ENCODE data around the gene MMP27.

The MMP27 gene

DNA sequence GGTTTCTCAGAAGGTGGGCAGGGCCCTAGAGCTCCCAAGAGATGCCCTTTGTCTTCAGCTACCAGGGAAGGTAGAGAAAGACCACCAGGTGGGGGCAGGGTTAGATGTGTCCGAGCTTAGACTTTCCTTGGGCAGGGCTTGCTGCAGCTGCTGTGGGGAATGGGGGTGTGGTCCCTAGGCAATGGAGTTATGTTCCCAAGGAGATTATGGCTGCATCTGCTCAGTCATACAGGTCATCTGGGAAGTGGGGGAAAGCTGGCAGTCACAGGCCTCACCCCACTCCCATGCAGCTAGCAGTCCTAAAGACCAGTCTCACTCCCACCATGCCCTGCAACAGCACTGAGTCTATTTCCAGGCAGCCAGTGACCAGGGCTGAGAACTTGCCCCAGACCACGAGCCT lies 29.5 kb downstream of the MMP27 start:
- H3K4me3 Mint-ChIP-seq, result no peak overlapping the region
- H3K4me1 Mint-ChIP-seq (ENCODE audit: low read depth in 2 of 2), result no peaks in the 10 kb centered on the region
- no peak for ATAC-seq (replicated peaks)
- peaks cover 46 to 60% of the 10 kb centered on the region in 2 donors for H3K27me3 Mint-ChIP-seq
- no peaks in the 10 kb centered on the region for H3K36me3 Mint-ChIP-seq (ENCODE audit: insufficient read depth)
- no peak overlapping the region for H3K27ac Mint-ChIP-seq
- no peaks in the 10 kb centered on the region for H3K9me3 Mint-ChIP-seq
- no peak for DNase-seq

- no peaks in the 10 kb centered on the region for H3K9me3 Mint-ChIP-seq
- peaks cover 18 to 25% of the 10 kb centered on the region in 2 donors for H3K27me3 Mint-ChIP-seq
- no peaks in the 10 kb centered on the region for H3K4me1 Mint-ChIP-seq (ENCODE audit: low read depth in 2 of 2)
- DNase-seq (no peak), ATAC-seq (replicated peaks) (no peak)
- no peak overlapping the region for H3K27ac Mint-ChIP-seq
- no peak overlapping the region for H3K4me3 Mint-ChIP-seq
- no peaks in the 10 kb centered on the region for H3K36me3 Mint-ChIP-seq (ENCODE audit: insufficient read depth)
These were observed 35.9 kb downstream of the MMP27 start for GRCh38 chr11:102669664-102670063.

GRCh38 chr11:102666331-102666957 lies 39.1 kb downstream of the MMP27 start:
- H3K4me1 Mint-ChIP-seq (ENCODE audit: low read depth in 2 of 2), result peaks cover 0 to 2% of the 10 kb centered on the region in 2 donors
- no peaks in the 10 kb centered on the region for H3K36me3 Mint-ChIP-seq (ENCODE audit: insufficient read depth)
- no peak overlapping the region for H3K27ac Mint-ChIP-seq
- DNase-seq (peak in 1 of 3 experiments; percentile 2), ATAC-seq (replicated peaks) (peak; percentile 33)
- H3K4me3 Mint-ChIP-seq, result no peak overlapping the region
- H3K27me3 Mint-ChIP-seq, result peaks cover 18 to 44% of the 10 kb centered on the region in 2 donors
- H3K9me3 Mint-ChIP-seq, result no peaks in the 10 kb centered on the region

DNA sequence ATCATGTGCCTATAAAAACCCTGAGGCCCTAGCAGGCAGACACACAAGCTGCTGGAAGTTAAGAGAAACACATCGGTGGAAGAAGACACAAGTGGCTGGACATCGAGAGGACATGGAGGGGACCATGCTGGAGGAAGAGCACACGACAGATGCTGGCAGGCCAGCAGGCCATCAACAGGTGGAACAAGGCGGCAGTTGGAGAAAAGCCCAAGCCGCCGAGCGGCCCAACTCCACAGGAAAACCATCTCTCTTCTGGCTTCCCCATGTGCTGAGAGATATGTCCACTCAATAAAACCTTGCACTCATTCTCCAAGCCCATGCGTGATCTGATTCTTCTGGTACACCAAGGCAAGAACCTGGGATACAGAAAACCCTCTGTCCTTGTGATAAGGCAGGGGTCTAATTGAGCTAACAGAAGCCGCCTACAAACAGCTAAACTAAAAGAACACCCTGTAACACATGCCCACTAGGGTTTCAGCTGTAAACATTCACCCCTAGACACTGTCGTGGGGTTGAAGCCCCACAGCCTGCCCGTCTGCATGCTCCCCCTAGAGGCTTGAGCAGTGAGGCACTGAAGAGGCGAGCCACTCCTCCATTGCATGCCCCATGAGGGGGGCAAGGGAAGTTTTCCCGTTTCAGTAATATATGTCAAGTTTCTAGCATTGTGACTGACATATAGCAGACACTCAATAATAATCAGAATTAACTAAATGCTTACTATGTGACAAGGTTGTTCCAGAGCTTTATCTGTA lies 41.4 kb downstream of the MMP27 start:
- Mint-ChIP-seq H3K4me1 (ENCODE audit: low read depth in 2 of 2) (peaks cover 0 to 2% of the 10 kb centered on the region in 2 donors), H3K9me3 (no peaks in the 10 kb centered on the region), H3K4me3 (no peak overlapping the region), H3K27ac (no peak overlapping the region), H3K36me3 (ENCODE audit: insufficient read depth) (no peaks in the 10 kb centered on the region), H3K27me3 (peaks cover 24 to 53% of the 10 kb centered on the region in 2 donors)
- DNase-seq (no peak), ATAC-seq (replicated peaks) (peak; percentile 32)

DNA sequence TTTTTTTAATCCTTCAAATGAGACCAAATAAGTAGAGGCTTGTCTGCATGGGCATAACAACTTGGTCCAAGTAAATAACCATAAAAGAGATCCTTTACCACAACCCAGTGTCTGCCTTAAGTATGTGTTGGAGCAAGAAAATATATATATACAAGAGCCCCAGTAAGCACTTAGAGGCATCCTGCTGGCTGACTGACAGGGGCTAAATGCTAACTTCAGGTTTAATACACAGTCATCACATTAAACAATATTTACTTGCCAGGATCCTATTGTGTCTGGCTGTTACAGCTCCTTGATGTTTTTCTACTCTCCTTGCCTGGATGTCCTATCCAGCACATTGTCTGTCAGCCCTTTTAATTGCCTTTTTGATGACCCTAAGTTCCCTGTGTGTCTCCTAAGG lies 43.0 kb downstream of the MMP27 start:
- no peak overlapping the region for H3K4me3 Mint-ChIP-seq
- H3K36me3 Mint-ChIP-seq (ENCODE audit: insufficient read depth), result no peaks in the 10 kb centered on the region
- peaks cover 24 to 62% of the 10 kb centered on the region in 2 donors for H3K27me3 Mint-ChIP-seq
- H3K27ac Mint-ChIP-seq, result no peak overlapping the region
- no peaks in the 10 kb centered on the region for H3K9me3 Mint-ChIP-seq
- ATAC-seq (replicated peaks) (no peak), DNase-seq (no peak)
- peaks cover 0 to 2% of the 10 kb centered on the region in 2 donors for H3K4me1 Mint-ChIP-seq (ENCODE audit: low read depth in 2 of 2)

- Mint-ChIP-seq H3K4me1 (ENCODE audit: low read depth in 2 of 2) (peaks cover 0 to 2% of the 10 kb centered on the region in 2 donors), H3K9me3 (no peaks in the 10 kb centered on the region), H3K36me3 (ENCODE audit: insufficient read depth) (peaks cover 2% of the 10 kb centered on the region), H3K27me3 (peaks cover 40 to 76% of the 10 kb centered on the region in 2 donors), H3K4me3 (no peak overlapping the region), H3K27ac (no peak overlapping the region)
- ATAC-seq (replicated peaks), result no peak
- no peak for DNase-seq
These were observed 44.5 kb downstream of the MMP27 start for GRCh38 chr11:102661040-102661439.

- Mint-ChIP-seq H3K27ac (no peak overlapping the region), H3K9me3 (no peaks in the 10 kb centered on the region), H3K36me3 (ENCODE audit: insufficient read depth) (peaks cover 2% of the 10 kb centered on the region), H3K4me1 (ENCODE audit: low read depth in 2 of 2) (no peaks in the 10 kb centered on the region), H3K27me3 (peaks cover 42 to 52% of the 10 kb centered on the region in 2 donors), H3K4me3 (no peak overlapping the region)
- ATAC-seq (replicated peaks) (no peak), DNase-seq (no peak)
These were observed 49.0 kb downstream of the MMP27 start for GRCh38 chr11:102656528-102656927.

DNA sequence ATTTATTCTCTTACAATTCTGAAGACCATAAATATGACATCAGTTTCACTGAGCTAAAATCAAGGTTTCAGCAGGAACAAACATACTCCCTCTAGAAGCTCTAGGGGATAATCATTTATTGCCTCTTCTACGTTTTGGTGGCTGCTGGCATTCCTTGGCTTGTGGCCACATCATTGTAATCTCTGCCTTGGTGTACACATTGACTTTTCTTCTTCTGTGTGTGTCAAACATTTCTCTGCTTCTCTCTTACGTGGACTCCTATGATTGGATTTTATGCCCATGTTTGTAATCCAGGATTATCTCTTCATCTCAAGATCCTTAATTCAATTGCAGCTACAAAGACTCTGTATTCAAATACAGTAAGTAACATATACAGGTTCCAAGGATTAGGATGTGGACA lies 50.0 kb downstream of the MMP27 start:
- ATAC-seq (replicated peaks) (no peak), DNase-seq (no peak)
- H3K9me3 Mint-ChIP-seq, result no peaks in the 10 kb centered on the region
- no peaks in the 10 kb centered on the region for H3K4me1 Mint-ChIP-seq (ENCODE audit: low read depth in 2 of 2)
- H3K4me3 Mint-ChIP-seq, result no peak overlapping the region
- H3K27ac Mint-ChIP-seq, result no peak overlapping the region
- peaks cover 45 to 56% of the 10 kb centered on the region in 2 donors for H3K27me3 Mint-ChIP-seq
- H3K36me3 Mint-ChIP-seq (ENCODE audit: insufficient read depth), result peaks cover 2% of the 10 kb centered on the region

DNA sequence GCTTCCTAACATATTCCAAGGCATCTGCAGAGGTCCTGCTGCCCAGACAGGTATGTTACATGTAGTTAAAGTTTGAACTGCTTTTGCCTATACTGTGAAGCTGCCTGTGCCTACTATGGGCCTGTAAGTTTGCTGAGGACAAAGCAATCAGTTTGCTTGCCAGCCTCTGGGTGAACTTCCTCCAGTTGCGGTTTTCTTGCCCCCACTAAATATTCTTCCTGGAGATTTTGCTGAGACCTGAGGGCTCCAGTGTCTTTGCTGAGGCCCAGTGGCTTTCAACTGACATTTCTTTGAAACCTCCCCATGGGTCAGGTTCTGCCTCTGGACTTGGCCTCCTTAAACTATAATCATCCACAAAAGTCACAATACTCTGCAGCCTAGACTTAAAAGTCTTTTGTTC lies 50.8 kb downstream of the MMP27 start:
- no peak overlapping the region for H3K27ac Mint-ChIP-seq
- ATAC-seq (replicated peaks) (no peak), DNase-seq (no peak)
- H3K36me3 Mint-ChIP-seq (ENCODE audit: insufficient read depth), result peaks cover 2% of the 10 kb centered on the region
- H3K4me3 Mint-ChIP-seq, result no peak overlapping the region
- H3K9me3 Mint-ChIP-seq, result no peaks in the 10 kb centered on the region
- no peaks in the 10 kb centered on the region for H3K4me1 Mint-ChIP-seq (ENCODE audit: low read depth in 2 of 2)
- H3K27me3 Mint-ChIP-seq, result peaks cover 49 to 61% of the 10 kb centered on the region in 2 donors

- H3K27ac Mint-ChIP-seq, result no peak overlapping the region
- no peak overlapping the region for H3K4me3 Mint-ChIP-seq
- no peaks in the 10 kb centered on the region for H3K9me3 Mint-ChIP-seq
- peaks cover 49 to 54% of the 10 kb centered on the region in 2 donors for H3K27me3 Mint-ChIP-seq
- no peak for DNase-seq
- no peak for ATAC-seq (replicated peaks)
- H3K4me1 Mint-ChIP-seq (ENCODE audit: low read depth in 2 of 2), result no peaks in the 10 kb centered on the region
- H3K36me3 Mint-ChIP-seq (ENCODE audit: insufficient read depth), result peaks cover 2% of the 10 kb centered on the region
These were observed 51.8 kb downstream of the MMP27 start for GRCh38 chr11:102653744-102654291.

DNA sequence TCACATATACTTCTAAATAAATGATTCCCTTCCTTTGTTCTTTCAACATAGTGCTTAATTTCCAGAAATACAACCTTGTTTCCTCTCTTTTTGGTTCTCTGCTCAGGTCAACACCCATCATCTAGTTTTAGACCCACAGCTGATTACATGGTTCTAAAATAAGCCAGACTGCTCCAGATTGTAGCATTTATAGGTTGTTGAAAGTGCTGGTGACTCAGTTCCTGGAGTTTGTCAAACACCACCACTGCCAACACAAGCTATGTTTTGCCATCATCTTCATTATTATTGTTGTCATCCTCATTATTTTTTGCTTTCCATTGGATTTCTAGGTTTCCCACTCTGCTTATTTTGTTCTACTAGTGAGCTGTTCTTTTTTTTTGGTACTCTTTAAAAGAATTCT lies 58.1 kb downstream of the MMP27 start:
- Mint-ChIP-seq H3K27ac (no peak overlapping the region), H3K4me3 (no peak overlapping the region), H3K4me1 (ENCODE audit: low read depth in 2 of 2) (no peaks in the 10 kb centered on the region), H3K27me3 (peaks cover 23 to 41% of the 10 kb centered on the region in 2 donors), H3K9me3 (no peaks in the 10 kb centered on the region), H3K36me3 (ENCODE audit: insufficient read depth) (peaks cover 4% of the 10 kb centered on the region)
- no peak for DNase-seq
- ATAC-seq (replicated peaks), result no peak

GRCh38 chr11:102643941-102644340 lies 61.6 kb downstream of the MMP27 start:
- Mint-ChIP-seq H3K4me3 (no peak overlapping the region), H3K27me3 (peaks cover 12 to 24% of the 10 kb centered on the region in 2 donors), H3K27ac (no peak overlapping the region), H3K4me1 (ENCODE audit: low read depth in 2 of 2) (no peaks in the 10 kb centered on the region), H3K36me3 (ENCODE audit: insufficient read depth) (peaks cover 4% of the 10 kb centered on the region), H3K9me3 (no peaks in the 10 kb centered on the region)
- ATAC-seq (replicated peaks), result no peak
- DNase-seq, result no peak

Measured in effector memory CD8-positive, alpha-beta T cell (primary cell).